Glutamatergic neuron (in vitro differentiated cells): Measurements from ENCODE around the gene PTGIS. TPM values are rescaled to one million over a fixed set of nuclear protein-coding genes. Genes with fewer than 3 reads are reported as not detected.

Experiments used
- DNase-seq: peaks from one replicate; pipeline ENCODE4 v3.0.0; 2022
- H3K27ac Mint-ChIP-seq: one replicate; pipeline ENCODE4 v1.8.0; 2020; ENCODE audit warnings: mild to moderate bottlenecking, mixed read lengths, inconsistent platforms; ENCODE audit not compliant: unreplicated experiment
- H3K27me3 Mint-ChIP-seq: one replicate; pipeline ENCODE4 v1.8.0; 2020; ENCODE audit warnings: mild to moderate bottlenecking, moderate library complexity, mixed read lengths, inconsistent platforms; ENCODE audit not compliant: unreplicated experiment
- H3K36me3 Mint-ChIP-seq: one replicate; pipeline ENCODE4 v1.8.0; 2020; ENCODE audit warnings: mild to moderate bottlenecking, mixed read lengths, inconsistent platforms; ENCODE audit not compliant: unreplicated experiment
- H3K4me1 Mint-ChIP-seq: one replicate; pipeline ENCODE4 v1.8.0; 2020; ENCODE audit warnings: mild to moderate bottlenecking, low read depth, mixed read lengths, inconsistent platforms; ENCODE audit not compliant: unreplicated experiment
- H3K4me3 Mint-ChIP-seq: one replicate; pipeline ENCODE4 v1.8.0; 2020; ENCODE audit warnings: mild to moderate bottlenecking, mixed read lengths, inconsistent platforms; ENCODE audit not compliant: unreplicated experiment
- H3K9me3 Mint-ChIP-seq: one replicate; pipeline ENCODE4 v1.8.0; 2020; ENCODE audit warnings: mild to moderate bottlenecking, moderate library complexity, mixed read lengths, inconsistent platforms; ENCODE audit not compliant: unreplicated experiment
- total RNA-seq: library from RNA; stranded (reverse); fragmentation: NEBNext Ultra II Directional; extraction: Animal tissue kit (Norgen Biotek cat#: 25700); gene quantifications from one replicate; pipeline ENCODE4 v1.2.1, GENCODE V29; 2021; ENCODE audit not compliant: unreplicated experiment
- TF ChIP-seq, protein P1 (sequence below): fragments of 200-600 bp; sonication (generic); IDR thresholded peaks from one replicate; pipeline ENCODE4 v1.5.0; 2021; ENCODE audit not compliant: partially characterized antibody, unreplicated experiment

Gene PTGIS
- total RNA-seq, 1 donor from 2014 or later = 0.12 TPM

DNA sequence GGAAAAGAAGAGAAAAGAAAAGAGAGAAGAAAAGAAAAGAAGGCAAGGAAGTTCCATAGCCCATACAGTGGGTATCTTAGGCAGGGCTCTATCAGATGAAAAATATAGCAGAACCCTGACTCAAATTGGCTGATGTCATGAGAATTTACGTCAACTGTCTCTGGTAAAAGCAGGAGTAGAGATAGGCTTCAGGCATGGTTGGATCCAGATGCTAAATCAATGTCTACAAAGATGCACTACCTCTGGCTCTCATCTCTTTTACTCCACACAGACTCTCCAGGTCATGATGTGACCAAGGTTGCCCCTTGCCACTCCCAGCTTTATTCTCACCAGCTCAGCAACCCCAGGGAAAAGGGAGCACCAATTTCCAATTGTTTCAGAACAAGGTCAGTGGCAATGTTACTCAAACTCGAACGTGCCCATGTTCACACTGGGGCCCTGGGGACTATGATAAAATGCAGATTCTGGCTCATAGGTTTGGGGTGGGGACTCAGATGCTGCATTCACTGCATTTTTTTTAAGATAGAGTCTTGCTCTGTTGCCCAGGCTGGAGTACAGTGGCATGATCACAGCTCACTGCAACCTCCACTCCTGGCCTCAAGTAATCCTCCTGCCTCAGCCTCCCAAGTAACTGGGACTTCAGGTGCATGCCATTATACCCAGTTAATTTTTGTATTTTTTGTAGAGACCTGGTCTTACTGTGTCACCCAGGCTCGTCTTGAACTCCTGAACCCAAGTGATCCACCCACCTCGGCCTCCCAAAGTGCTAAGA, 33.4 kb upstream of the PTGIS start:
- no peak overlapping the region for H3K4me3 Mint-ChIP-seq
- H3K36me3 Mint-ChIP-seq = no peaks in the 10 kb centered on the region
- TF ChIP-seq, protein P1, sequence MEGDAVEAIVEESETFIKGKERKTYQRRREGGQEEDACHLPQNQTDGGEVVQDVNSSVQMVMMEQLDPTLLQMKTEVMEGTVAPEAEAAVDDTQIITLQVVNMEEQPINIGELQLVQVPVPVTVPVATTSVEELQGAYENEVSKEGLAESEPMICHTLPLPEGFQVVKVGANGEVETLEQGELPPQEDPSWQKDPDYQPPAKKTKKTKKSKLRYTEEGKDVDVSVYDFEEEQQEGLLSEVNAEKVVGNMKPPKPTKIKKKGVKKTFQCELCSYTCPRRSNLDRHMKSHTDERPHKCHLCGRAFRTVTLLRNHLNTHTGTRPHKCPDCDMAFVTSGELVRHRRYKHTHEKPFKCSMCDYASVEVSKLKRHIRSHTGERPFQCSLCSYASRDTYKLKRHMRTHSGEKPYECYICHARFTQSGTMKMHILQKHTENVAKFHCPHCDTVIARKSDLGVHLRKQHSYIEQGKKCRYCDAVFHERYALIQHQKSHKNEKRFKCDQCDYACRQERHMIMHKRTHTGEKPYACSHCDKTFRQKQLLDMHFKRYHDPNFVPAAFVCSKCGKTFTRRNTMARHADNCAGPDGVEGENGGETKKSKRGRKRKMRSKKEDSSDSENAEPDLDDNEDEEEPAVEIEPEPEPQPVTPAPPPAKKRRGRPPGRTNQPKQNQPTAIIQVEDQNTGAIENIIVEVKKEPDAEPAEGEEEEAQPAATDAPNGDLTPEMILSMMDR = no peak
- H3K9me3 Mint-ChIP-seq = no peaks in the 10 kb centered on the region
- no peak overlapping the region for H3K27ac Mint-ChIP-seq
- DNase-seq = no peak
- no peaks in the 10 kb centered on the region for H3K27me3 Mint-ChIP-seq
- no peaks in the 10 kb centered on the region for H3K4me1 Mint-ChIP-seq

DNA sequence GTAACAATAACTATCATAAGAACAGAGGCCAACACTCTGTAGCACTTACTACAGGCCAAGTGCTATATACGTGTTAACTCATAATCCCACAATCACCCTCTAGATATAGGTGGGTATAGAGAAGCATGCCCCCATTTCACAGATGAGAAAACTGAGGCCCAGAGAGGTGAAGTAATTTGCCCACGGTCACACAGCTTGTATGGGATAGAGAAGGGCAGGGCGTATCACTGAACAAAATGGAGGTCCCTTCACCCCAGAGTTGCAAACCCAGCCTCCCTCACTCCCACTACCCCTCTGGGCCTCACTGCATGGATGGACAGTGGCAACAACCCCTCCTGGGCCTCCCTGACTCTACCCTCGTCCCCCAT, 31.8 kb upstream of the PTGIS start:
- Mint-ChIP-seq H3K9me3 (no peaks in the 10 kb centered on the region), H3K27me3 (no peaks in the 10 kb centered on the region), H3K36me3 (no peaks in the 10 kb centered on the region), H3K4me1 (no peaks in the 10 kb centered on the region), H3K27ac (no peak overlapping the region), H3K4me3 (no peak overlapping the region)
- TF ChIP-seq, protein P1 = no peak
- DNase-seq = no peak

DNA sequence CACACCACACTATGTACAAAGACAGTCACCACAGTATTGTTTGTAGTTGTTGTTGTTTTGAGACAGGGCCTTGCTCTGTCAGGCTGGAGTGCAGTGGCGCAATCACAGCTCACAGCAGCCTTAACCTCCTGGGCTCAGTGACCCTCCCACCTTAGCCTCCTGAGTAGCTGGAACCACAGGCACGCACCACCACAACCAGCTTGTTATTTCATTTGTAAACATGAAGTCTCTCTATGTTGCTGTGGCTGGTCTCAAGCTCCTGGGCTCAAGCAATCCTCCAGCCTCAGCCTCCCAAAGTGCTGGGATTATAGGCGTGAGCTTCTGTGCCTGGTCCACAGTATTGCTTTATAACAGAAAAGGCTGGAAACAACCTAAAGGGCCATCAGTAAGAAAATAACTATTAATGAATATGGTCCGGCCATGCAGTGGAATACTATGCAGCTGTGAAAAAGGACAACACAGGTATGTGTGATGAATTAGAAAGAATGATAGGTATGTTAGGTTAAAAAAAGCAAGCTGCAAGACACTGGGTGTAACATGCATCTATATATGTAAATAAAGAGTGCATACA, 30.0 kb upstream of the PTGIS start:
- Mint-ChIP-seq H3K27ac (no peak overlapping the region), H3K36me3 (no peaks in the 10 kb centered on the region), H3K4me1 (no peaks in the 10 kb centered on the region), H3K9me3 (no peaks in the 10 kb centered on the region), H3K27me3 (no peaks in the 10 kb centered on the region), H3K4me3 (no peak overlapping the region)
- TF ChIP-seq, protein P1 = no peak
- no peak for DNase-seq

DNA sequence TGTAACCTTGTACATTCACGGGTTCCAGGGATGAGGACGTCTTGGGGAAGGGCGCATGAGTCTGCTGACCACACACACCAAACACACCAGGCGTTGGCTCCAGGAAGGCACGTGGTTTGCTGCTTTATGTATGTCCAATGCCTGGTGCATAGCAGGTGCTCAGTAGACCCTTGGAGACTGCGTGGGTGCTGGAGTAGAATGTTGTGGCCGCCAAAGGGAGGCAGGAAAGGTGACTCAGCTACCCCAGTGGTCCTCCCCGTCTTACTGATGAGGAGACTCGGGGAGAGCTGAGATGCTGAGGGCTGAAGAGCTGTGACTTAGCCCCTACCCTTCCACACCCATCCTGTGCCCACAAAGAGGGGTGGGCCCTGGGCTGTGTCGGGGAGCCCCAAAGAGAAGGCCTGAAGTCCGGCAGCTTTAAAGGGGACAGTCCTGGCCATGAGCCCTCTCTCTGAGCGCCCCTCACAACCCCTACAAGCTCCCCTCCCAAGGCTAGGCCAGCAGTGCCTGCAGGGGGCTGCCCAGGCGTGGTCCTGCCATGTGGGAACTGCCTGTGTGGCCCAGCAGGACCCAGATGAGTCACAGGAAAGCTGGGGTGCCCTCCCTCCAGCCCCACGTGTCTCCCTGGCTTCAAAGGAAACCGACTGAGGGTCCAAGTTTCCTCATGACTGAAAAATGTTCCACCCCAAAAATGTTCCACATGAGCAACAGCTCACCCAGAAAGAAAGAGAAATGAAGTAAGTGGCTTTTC, 28.0 kb upstream of the PTGIS start:
- no peaks in the 10 kb centered on the region for H3K4me1 Mint-ChIP-seq
- H3K27ac Mint-ChIP-seq = no peak overlapping the region
- H3K36me3 Mint-ChIP-seq = no peaks in the 10 kb centered on the region
- DNase-seq = no peak
- no peak overlapping the region for H3K4me3 Mint-ChIP-seq
- H3K27me3 Mint-ChIP-seq = peaks cover 3% of the 10 kb centered on the region
- TF ChIP-seq, protein P1 = no peak
- no peaks in the 10 kb centered on the region for H3K9me3 Mint-ChIP-seq

DNA sequence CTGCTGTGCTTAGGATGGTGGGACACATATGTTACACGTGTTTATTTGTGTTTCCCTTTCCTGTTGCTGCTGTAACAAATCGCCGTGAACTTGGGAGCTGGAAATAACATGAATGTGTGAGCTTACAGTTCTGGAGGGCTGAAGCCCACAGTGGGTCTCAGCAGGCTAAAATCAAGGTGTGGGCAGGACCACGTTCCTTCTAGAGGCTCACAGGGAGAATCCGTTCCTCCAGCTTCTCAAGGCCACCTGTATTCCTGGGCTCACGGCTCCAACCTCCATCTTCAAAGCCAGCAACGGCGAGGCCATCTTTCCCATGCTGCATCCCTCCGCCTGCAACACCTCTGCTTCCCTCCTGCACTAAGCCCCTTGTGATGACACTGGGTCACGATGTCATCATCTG, 27.4 kb upstream of the PTGIS start:
- Mint-ChIP-seq H3K4me1 (no peaks in the 10 kb centered on the region), H3K36me3 (no peaks in the 10 kb centered on the region), H3K27ac (no peak overlapping the region), H3K27me3 (peaks cover 3% of the 10 kb centered on the region), H3K9me3 (no peaks in the 10 kb centered on the region), H3K4me3 (no peak overlapping the region)
- DNase-seq = no peak
- TF ChIP-seq, protein P1 = no peak
